ENCODE measurements around the gene FAM83E.

- no peak for TF ChIP-seq CTCF (conservative IDR thresholded peaks at IDR 0.05 in 1 of 2, IDR thresholded peaks at IDR 0.05 in 1 of 2; ENCODE audit: extremely low read depth in 1 of 2, insufficient read depth in 1 of 2, low read depth in 1 of 2, low read length in 2 of 2)
- no peak for TF ChIP-seq EZH2 (IDR thresholded peaks at IDR 0.05; ENCODE audit: borderline replicate concordance, low read length)
Observed at GRCh38 chr19:48603449-48603848, 11.4 kb downstream of the FAM83E start.
